Caco-2 (cell line): ENCODE measurements around the gene PTPRN2. TPM values are rescaled to one million over a fixed set of nuclear protein-coding genes. Genes with fewer than 3 reads are reported as not detected.

ENCODE experiments used
- BruUV-seq: library from RNA; stranded (reverse); fragments of 400-500 nt; replicated peaks from 2 replicates; lab custom pipeline; 2021; lab: Mats Ljungman, UMichigan
- CTCF ChIA-PET: fragments of 300-600 bp; sonication (Branson Sonifier 250); formaldehyde crosslinking; loops from one replicate; lab custom pipeline; 2022; ENCODE audit warnings: antibody characterized with exemption; lab: Charles Lee
- POLR2A ChIA-PET: fragments of 300-600 bp; sonication (Branson Sonifier 250); formaldehyde crosslinking; loops from one replicate; lab custom pipeline; 2022; ENCODE audit warnings: antibody characterized with exemption; lab: Charles Lee
- DNase-seq, 2 experiments: peaks; one replicate each; pipeline versions ENCODE4 v3.0.0 to v3.0.0-alpha.2; 2020 to 2022
- H3K27me3 ChIP-seq: replicated peaks from 2 replicates; pipeline ENCODE4 v1.6.0; 2011; ENCODE audit warnings: low read length; ENCODE audit not compliant: control insufficient read depth, insufficient read depth
- H3K36me3 ChIP-seq: 2 replicates; pipeline ENCODE4 v1.5.1; 2011; ENCODE audit warnings: low read length; ENCODE audit not compliant: control insufficient read depth, insufficient read depth
- H3K4me1 ChIP-seq: fragments of 250-450 bp; sonication (Bioruptor Pico); 2 replicates; pipeline ENCODE4 v1.5.1; 2020; ENCODE audit warnings: mild to moderate bottlenecking
- H3K4me3 ChIP-seq: 2 replicates; pipeline ENCODE4 v1.5.1; 2011; ENCODE audit warnings: low read depth, mild to moderate bottlenecking, control low read depth, low read length
- H3K9me3 ChIP-seq: fragments of 250-450 bp; sonication (Bioruptor Pico); 2 replicates; pipeline ENCODE4 v1.5.1; 2020; ENCODE audit warnings: mild to moderate bottlenecking, moderate library complexity
- H3K27ac Mint-ChIP-seq: one replicate; pipeline ENCODE4 v1.8.0; 2022; ENCODE audit warnings: mixed read lengths; ENCODE audit not compliant: unreplicated experiment
- H3K27me3 Mint-ChIP-seq: one replicate; pipeline ENCODE4 v1.8.0; 2022; ENCODE audit warnings: mixed read lengths; ENCODE audit not compliant: insufficient read depth, unreplicated experiment
- H3K36me3 Mint-ChIP-seq: one replicate; pipeline ENCODE4 v1.8.0; 2022; ENCODE audit warnings: mild to moderate bottlenecking, mixed read lengths; ENCODE audit not compliant: insufficient read depth, unreplicated experiment
- H3K4me1 Mint-ChIP-seq: one replicate; pipeline ENCODE4 v1.8.0; 2022; ENCODE audit warnings: low read depth, mixed read lengths; ENCODE audit not compliant: unreplicated experiment
- H3K4me3 Mint-ChIP-seq: one replicate; pipeline ENCODE4 v1.8.0; 2022; ENCODE audit warnings: mild to moderate bottlenecking, moderate library complexity, mixed read lengths; ENCODE audit not compliant: unreplicated experiment
- H3K9me3 Mint-ChIP-seq: one replicate; pipeline ENCODE4 v1.8.0; 2022; ENCODE audit warnings: mixed read lengths; ENCODE audit not compliant: unreplicated experiment
- CTCF ChIP-seq, 2 experiments: fragments of 200-600 bp in 1 of 2; IDR thresholded peaks; 1 replicate in 1 of 2; 2 replicates in 1 of 2; pipeline versions ENCODE4 v1.5.1 to v1.8.0; 2011 to 2022; ENCODE audit warnings: antibody characterized with exemption in 1 of 2, control low read depth in 1 of 2, inconsistent platforms in 1 of 2, low read depth in 1 of 2, low read length in 1 of 2, mild to moderate bottlenecking in 1 of 2, moderate library complexity in 1 of 2; ENCODE audit not compliant: insufficient read depth in 1 of 2, severe bottlenecking in 1 of 2, unreplicated experiment in 1 of 2
- intact Hi-C: fragments of 100-400 bp; cut with micrococcal nuclease; formaldehyde crosslinking; loops from one replicate; pipeline ENCODE4 v1.10.0; 2022; ENCODE audit not compliant: unreplicated experiment
- total RNA-seq: library from RNA; stranded (reverse); gene quantifications from 2 replicates; pipeline ENCODE4 v1.2.3, GENCODE V29; 2022

The PTPRN2 gene
- total RNA-seq, 1 experiment from 2014 or later = 1.4 TPM

GRCh38 chr7:158546214-158546613, 41.4 kb downstream of the PTPRN2 start:
- no peaks in the 10 kb centered on the region for H3K36me3 Mint-ChIP-seq
- H3K27me3 ChIP-seq = no peaks in the 10 kb centered on the region
- POLR2A ChIA-PET = no interaction called here
- no peaks in the 10 kb centered on the region for H3K4me1 ChIP-seq
- H3K27ac Mint-ChIP-seq = no peak overlapping the region
- TF ChIP-seq CTCF (IDR thresholded peaks at IDR 0.05; ENCODE audit: insufficient read depth in 1 of 2, low read depth in 1 of 2, low read length in 1 of 2, severe bottlenecking in 1 of 2, unreplicated experiment in 1 of 2) = no peak
- H3K4me1 Mint-ChIP-seq = no peaks in the 10 kb centered on the region
- H3K9me3 Mint-ChIP-seq = no peaks in the 10 kb centered on the region
- no peak overlapping the region for H3K4me3 Mint-ChIP-seq
- no TSS peak for BruUV-seq
- intact Hi-C loops = no loop called here
- no peaks in the 10 kb centered on the region for H3K27me3 Mint-ChIP-seq
- no peak overlapping the region for H3K4me3 ChIP-seq
- no peak for DNase-seq
- CTCF ChIA-PET = no interaction called here
- H3K36me3 ChIP-seq = no peaks in the 10 kb centered on the region
- no peaks in the 10 kb centered on the region for H3K9me3 ChIP-seq

GRCh38 chr7:158544708-158545107, 42.9 kb downstream of the PTPRN2 start:
- intact Hi-C loops = no loop called here
- no TSS peak for BruUV-seq
- H3K9me3 Mint-ChIP-seq = no peaks in the 10 kb centered on the region
- H3K36me3 ChIP-seq = no peaks in the 10 kb centered on the region
- H3K36me3 Mint-ChIP-seq = no peaks in the 10 kb centered on the region
- no peak for DNase-seq
- H3K4me3 Mint-ChIP-seq = no peak overlapping the region
- H3K27me3 Mint-ChIP-seq = no peaks in the 10 kb centered on the region
- H3K4me3 ChIP-seq = no peak overlapping the region
- no peak for TF ChIP-seq CTCF (IDR thresholded peaks at IDR 0.05; ENCODE audit: insufficient read depth in 1 of 2, low read depth in 1 of 2, low read length in 1 of 2, severe bottlenecking in 1 of 2, unreplicated experiment in 1 of 2)
- no peaks in the 10 kb centered on the region for H3K9me3 ChIP-seq
- ChIA-PET POLR2A (no interaction called here), CTCF (no interaction called here)
- no peaks in the 10 kb centered on the region for H3K27me3 ChIP-seq
- H3K27ac Mint-ChIP-seq = no peak overlapping the region
- H3K4me1 ChIP-seq = no peaks in the 10 kb centered on the region
- H3K4me1 Mint-ChIP-seq = no peaks in the 10 kb centered on the region

GRCh38 chr7:158543840-158544239, 43.8 kb downstream of the PTPRN2 start:
- no peak for DNase-seq
- no peak for TF ChIP-seq CTCF (IDR thresholded peaks at IDR 0.05; ENCODE audit: insufficient read depth in 1 of 2, low read depth in 1 of 2, low read length in 1 of 2, severe bottlenecking in 1 of 2, unreplicated experiment in 1 of 2)
- Mint-ChIP-seq H3K4me3 (no peak overlapping the region), H3K4me1 (no peaks in the 10 kb centered on the region), H3K9me3 (no peaks in the 10 kb centered on the region), H3K27me3 (no peaks in the 10 kb centered on the region), H3K36me3 (no peaks in the 10 kb centered on the region), H3K27ac (no peak overlapping the region)
- BruUV-seq = no TSS peak
- Histone ChIP-seq H3K27me3 (no peaks in the 10 kb centered on the region), H3K9me3 (no peaks in the 10 kb centered on the region), H3K4me1 (no peaks in the 10 kb centered on the region), H3K4me3 (no peak overlapping the region), H3K36me3 (no peaks in the 10 kb centered on the region)
- intact Hi-C loops = no loop called here
- CTCF ChIA-PET = no interaction called here
- POLR2A ChIA-PET = no interaction called here
